Parietal lobe (tissue), 2 donors: ENCODE measurements around the gene CHD9. TPM values are rescaled to one million over a fixed set of nuclear protein-coding genes. Genes with fewer than 3 reads are reported as not detected.

Experiments
- small RNA-seq: library from RNA; depleted of rRNA; stranded (forward); fragments of <200 nt; gene quantifications from one replicate; pipeline ENCODE3, GENCODE V24; 2014; ENCODE audit warnings: low replicate concordance
- total RNA-seq: library from RNA; depleted of rRNA; stranded (reverse); fragments of >200 nt; gene quantifications from one replicate; pipeline ENCODE4 v1.2.3, GENCODE V29; 2014

Gene CHD9, protein sequence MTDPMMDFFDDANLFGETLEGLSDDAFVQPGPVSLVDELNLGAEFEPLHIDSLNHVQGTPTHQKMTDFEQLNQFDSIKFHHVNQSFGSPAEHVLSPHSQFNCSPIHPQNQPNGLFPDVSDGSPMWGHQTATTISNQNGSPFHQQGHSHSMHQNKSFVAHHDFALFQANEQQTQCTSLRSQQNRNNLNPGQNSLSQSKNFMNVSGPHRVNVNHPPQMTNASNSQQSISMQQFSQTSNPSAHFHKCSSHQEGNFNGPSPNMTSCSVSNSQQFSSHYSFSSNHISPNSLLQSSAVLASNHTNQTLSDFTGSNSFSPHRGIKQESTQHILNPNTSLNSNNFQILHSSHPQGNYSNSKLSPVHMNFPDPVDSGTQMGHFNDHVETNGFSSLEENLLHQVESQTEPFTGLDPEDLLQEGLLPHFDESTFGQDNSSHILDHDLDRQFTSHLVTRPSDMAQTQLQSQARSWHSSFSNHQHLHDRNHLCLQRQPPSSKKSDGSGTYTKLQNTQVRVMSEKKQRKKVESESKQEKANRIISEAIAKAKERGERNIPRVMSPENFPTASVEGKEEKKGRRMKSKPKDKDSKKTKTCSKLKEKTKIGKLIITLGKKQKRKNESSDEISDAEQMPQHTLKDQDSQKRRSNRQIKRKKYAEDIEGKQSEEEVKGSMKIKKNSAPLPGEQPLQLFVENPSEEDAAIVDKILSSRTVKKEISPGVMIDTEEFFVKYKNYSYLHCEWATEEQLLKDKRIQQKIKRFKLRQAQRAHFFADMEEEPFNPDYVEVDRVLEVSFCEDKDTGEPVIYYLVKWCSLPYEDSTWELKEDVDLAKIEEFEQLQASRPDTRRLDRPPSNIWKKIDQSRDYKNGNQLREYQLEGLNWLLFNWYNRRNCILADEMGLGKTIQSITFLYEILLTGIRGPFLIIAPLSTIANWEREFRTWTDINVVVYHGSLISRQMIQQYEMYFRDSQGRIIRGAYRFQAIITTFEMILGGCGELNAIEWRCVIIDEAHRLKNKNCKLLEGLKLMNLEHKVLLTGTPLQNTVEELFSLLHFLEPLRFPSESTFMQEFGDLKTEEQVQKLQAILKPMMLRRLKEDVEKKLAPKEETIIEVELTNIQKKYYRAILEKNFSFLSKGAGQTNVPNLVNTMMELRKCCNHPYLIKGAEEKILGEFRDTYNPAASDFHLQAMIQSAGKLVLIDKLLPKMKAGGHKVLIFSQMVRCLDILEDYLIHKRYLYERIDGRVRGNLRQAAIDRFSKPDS (N-terminal part only)
- 288 TPM for total RNA-seq

GRCh38 chr16:53054670-53055485, at the start of gene CHD9:
Gene CHD9 (plus strand): TSS chr16:53054991. CDS start chr16:53156090, 101,099 bp downstream.

GRCh38 chr16:53052519-53053501, 2.0 kb upstream of the CHD9 start, which contains the start of gene CHD9NB:
Gene CHD9NB (minus strand): TSS chr16:53052897. CDS start chr16:53044158, 8,739 bp downstream.

Small RNA genes lying within 50 kb of the gene (small RNA-seq; reads per million reads assigned to genes)
- gene RF01210 (not detected), gene RNA5SP427 (not detected)

Other genes starting within 250 kb of the CHD9 start
- not detected for gene CHD9NB, start 2.1 kb upstream of the CHD9 start, total RNA-seq